Lung microvascular endothelial cell (primary cell): ENCODE data around the gene ZDHHC8. TPM values are rescaled to one million over a fixed set of nuclear protein-coding genes. Genes with fewer than 3 reads are reported as not detected.

Source experiments
- DNase-seq, 2 donors: peaks; one replicate each; pipeline versions ENCODE4 v3.0.0 to v3.0.0-alpha.2; 2010; ENCODE audit warnings: low read depth in 2 of 2
- total RNA-seq: library from RNA; depleted of rRNA; stranded (reverse); fragments of >200 nt; gene quantifications from 2 replicates; pipeline ENCODE4 v1.2.1, GENCODE V29; 2014

Gene ZDHHC8
- total RNA-seq, result 2.8 and 4.2 TPM in 2 replicates

GRCh38 chr22:20131597-20131858 is at the start of gene ZDHHC8:
TSS of gene ZDHHC8 (plus strand) at chr22:20131804. CDS start at chr22:20131948, 144 bp downstream.
- DNase-seq, result peak; percentile 23 to 51

- no peak for DNase-seq
Observed at GRCh38 chr22:20083157-20083890, 48.3 kb upstream of the ZDHHC8 start.

GRCh38 chr22:20083891-20084546 is 47.6 kb upstream of the ZDHHC8 start:
- DNase-seq, result no peak

GRCh38 chr22:20084547-20085413 is 46.8 kb upstream of the ZDHHC8 start:
- DNase-seq, result peak in 1 of 2 donors; percentile 29

GRCh38 chr22:20085651-20086050 is 46.0 kb upstream of the ZDHHC8 start:
- no peak for DNase-seq

- no peak for DNase-seq
Observed at GRCh38 chr22:20086101-20086599, 45.5 kb upstream of the ZDHHC8 start.

GRCh38 chr22:20086763-20087162 is 44.8 kb upstream of the ZDHHC8 start:
- DNase-seq, result no peak

- no peak for DNase-seq
Observed at GRCh38 chr22:20087319-20088262, 44.0 kb upstream of the ZDHHC8 start.

GRCh38 chr22:20088263-20088648 is 43.3 kb upstream of the ZDHHC8 start:
- no peak for DNase-seq

GRCh38 chr22:20089226-20089976 is 42.2 kb upstream of the ZDHHC8 start:
- no peak for DNase-seq

- DNase-seq, result peak in 1 of 2 donors; percentile 28
Observed at GRCh38 chr22:20089977-20090729, 41.5 kb upstream of the ZDHHC8 start.

GRCh38 chr22:20090730-20091240 is 40.8 kb upstream of the ZDHHC8 start:
- no peak for DNase-seq

- no peak for DNase-seq
Observed at GRCh38 chr22:20091690-20092476, 39.7 kb upstream of the ZDHHC8 start.

- DNase-seq, result no peak
Observed at GRCh38 chr22:20092477-20092854, 39.1 kb upstream of the ZDHHC8 start.

- DNase-seq, result no peak
Observed at GRCh38 chr22:20093418-20094196, 38.0 kb upstream of the ZDHHC8 start.

- DNase-seq, result no peak
Observed at GRCh38 chr22:20094197-20094807, 37.3 kb upstream of the ZDHHC8 start.

GRCh38 chr22:20095521-20095920 is 36.1 kb upstream of the ZDHHC8 start:
- no peak for DNase-seq
